GM18907 (cell line): ENCODE measurements around the gene RPEL1.

Experiments used
- ATAC-seq: cut with Tn5 transposase; IDR thresholded peaks from one replicate; pipeline ENCODE4 v1.9.1; 2021; ENCODE audit warnings: mild to moderate bottlenecking, moderate library complexity; ENCODE audit not compliant: unreplicated experiment

RPEL1 gene

DNA sequence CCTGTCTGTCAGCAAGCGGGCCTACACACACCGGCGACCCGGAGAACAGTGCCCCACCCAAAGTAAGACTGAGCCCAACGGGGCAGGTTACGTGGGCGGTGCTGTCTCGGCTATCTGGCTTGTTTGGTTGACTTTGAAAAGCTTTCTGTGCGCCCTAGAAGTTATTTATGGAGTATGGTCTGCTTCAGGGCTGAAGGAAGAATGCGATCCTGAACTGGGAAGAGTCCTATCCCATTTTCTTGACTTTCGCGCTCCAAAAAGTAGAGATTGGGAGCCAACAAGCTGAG is 32.8 kb downstream of the RPEL1 start:
- ATAC-seq, result no peak

DNA sequence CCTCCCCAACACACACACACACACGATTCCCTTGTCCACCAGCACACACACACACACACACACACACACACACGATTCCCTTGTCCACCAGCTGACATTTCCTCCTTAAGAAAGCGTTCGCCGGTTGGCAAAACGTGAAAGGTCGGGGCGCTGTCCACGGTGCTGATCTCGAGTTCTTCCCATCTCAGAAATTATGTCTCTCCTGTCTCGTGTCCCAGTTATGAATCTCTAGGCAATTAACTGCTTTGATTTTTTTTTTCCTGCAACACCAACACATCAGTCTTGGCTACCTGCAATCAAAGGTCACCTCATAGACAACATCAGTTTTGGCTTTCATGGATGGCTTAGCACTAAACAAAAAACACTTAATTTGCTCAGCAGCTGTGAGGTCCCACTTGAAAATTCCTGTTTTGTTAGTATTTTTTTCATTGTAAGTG is 33.2 kb downstream of the RPEL1 start:
- no peak for ATAC-seq

- no peak for ATAC-seq
These were observed 34.3 kb downstream of the RPEL1 start for GRCh38 chr10:103280031-103280430.

- ATAC-seq, result no peak
These were observed 34.8 kb downstream of the RPEL1 start for GRCh38 chr10:103280506-103280905.

GRCh38 chr10:103281753-103282152 is 36.1 kb downstream of the RPEL1 start:
- ATAC-seq, result no peak

- ATAC-seq, result no peak
These were observed 37.3 kb downstream of the RPEL1 start for GRCh38 chr10:103282961-103283360.

DNA sequence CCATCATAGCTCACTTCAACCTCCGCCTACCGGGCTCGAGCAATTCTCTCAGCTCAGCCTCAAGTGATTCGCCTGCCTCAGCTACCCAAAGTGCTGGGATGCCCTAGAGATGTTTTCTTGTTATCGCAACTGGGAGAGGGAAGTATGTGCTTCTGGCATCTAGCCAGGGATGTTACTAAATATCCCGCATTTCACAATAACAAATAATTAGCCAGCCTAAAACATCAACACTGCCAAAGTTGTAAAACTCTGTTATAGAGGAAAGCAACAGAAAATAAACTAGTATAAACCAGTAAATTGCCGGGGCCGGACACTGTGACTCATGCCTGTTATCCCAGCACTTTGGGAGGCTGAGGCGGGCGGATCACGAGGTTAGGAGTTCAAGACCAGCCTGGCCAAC is 38.5 kb downstream of the RPEL1 start:
- no peak for ATAC-seq

- ATAC-seq, result no peak
These were observed 42.3 kb downstream of the RPEL1 start for GRCh38 chr10:103287992-103288391.

GRCh38 chr10:103291588-103291987 is 45.9 kb downstream of the RPEL1 start:
- ATAC-seq, result no peak

- ATAC-seq, result no peak
These were observed 49.8 kb downstream of the RPEL1 start for GRCh38 chr10:103295374-103296015.
